Smooth muscle cell (in vitro differentiated cells): ENCODE measurements around the gene SLC8A3. TPM values are rescaled to one million over a fixed set of nuclear protein-coding genes. Genes with fewer than 3 reads are reported as not detected.

Experiments
- DNase-seq: peaks from one replicate; lab custom pipeline; 2025; ENCODE audit not compliant: unreplicated experiment; lab: John Stamatoyannopoulos, UW
- H2AFZ ChIP-seq: fragments of 200-600 bp; sonication (generic); 2 replicates; pipeline ENCODE4 v1.6.0; 2016; ENCODE audit warnings: antibody characterized with exemption, low read depth, mild to moderate bottlenecking
- H3F3A ChIP-seq: fragments of 200-600 bp; sonication (generic); 2 replicates; pipeline ENCODE4 v1.6.0; 2017; ENCODE audit warnings: antibody characterized with exemption, low read depth
- H3K27ac ChIP-seq: fragments of 200-600 bp; sonication (generic); 2 replicates; pipeline ENCODE4 v1.5.1; 2016; ENCODE audit warnings: low read depth, mild to moderate bottlenecking
- H3K27me3 ChIP-seq: fragments of 200-600 bp; sonication (generic); 2 replicates; pipeline ENCODE4 v1.6.1; 2016; ENCODE audit warnings: low read depth, mild to moderate bottlenecking
- H3K36me3 ChIP-seq: fragments of 200-600 bp; sonication (generic); 2 replicates; pipeline ENCODE4 v1.5.1; 2016; ENCODE audit warnings: low read depth
- H3K4me1 ChIP-seq: fragments of 200-600 bp; sonication (generic); 2 replicates; pipeline ENCODE4 v1.5.1; 2016; ENCODE audit warnings: low read depth
- H3K4me2 ChIP-seq: fragments of 200-600 bp; sonication (generic); 2 replicates; pipeline ENCODE4 v1.6.0; 2016; ENCODE audit warnings: mild to moderate bottlenecking
- H3K4me3 ChIP-seq: fragments of 200-600 bp; sonication (generic); 2 replicates; pipeline ENCODE4 v1.5.1; 2016; ENCODE audit warnings: mild to moderate bottlenecking
- H3K79me2 ChIP-seq: fragments of 200-600 bp; sonication (generic); 2 replicates; pipeline ENCODE4 v1.6.0; 2016; ENCODE audit warnings: low read depth, mild to moderate bottlenecking
- H3K9ac ChIP-seq: fragments of 200-600 bp; sonication (generic); 2 replicates; pipeline ENCODE4 v1.6.0; 2016; ENCODE audit warnings: low read depth
- H3K9me3 ChIP-seq: fragments of 200-600 bp; sonication (generic); replicated peaks from 2 replicates; pipeline ENCODE4 v1.5.1; 2016; ENCODE audit warnings: low read depth
- H4K20me1 ChIP-seq: fragments of 200-600 bp; sonication (generic); 2 replicates; pipeline ENCODE4 v1.6.0; 2016; ENCODE audit warnings: low read depth
- CTCF ChIP-seq: fragments of 200-600 bp; sonication (generic); IDR thresholded peaks from 2 replicates; pipeline ENCODE4 v1.5.1; 2017; ENCODE audit warnings: borderline replicate concordance, mild to moderate bottlenecking, antibody characterized with exemption; ENCODE audit not compliant: insufficient read depth, poor library complexity, severe bottlenecking
- WGBS: methylation state at CpG from one replicate; pipeline ENCODE4 v1.1.7; 2016; ENCODE audit warnings: low lambda C conversion rate; 5-methylcytosine and 5-hydroxymethylcytosine counted together
- polyA plus RNA-seq: library from polyadenylated mRNA; unstranded; fragments of >200 nt; fragmentation: Nextera tagmentation; extraction: Ambion mirVana; gene quantifications from 2 replicates; pipeline ENCODE4 v1.2.1, GENCODE V29; 2016
- total RNA-seq: library from RNA; depleted of rRNA; stranded (reverse); fragments of >200 nt; gene quantifications from 2 replicates; pipeline ENCODE4 v1.2.3, GENCODE V29; 2014

SLC8A3 gene
- total and polyA plus RNA-seq, 2 experiments from 2014 or later: not detected

GRCh38 chr14:70045310-70045709, 143.4 kb downstream of the SLC8A3 start:
- 81% methylated on average over 4 of the region's 4 CpGs for WGBS
- Histone ChIP-seq H3F3A (no peaks in the 10 kb centered on the region), H3K27me3 (peaks cover 27% of the 10 kb centered on the region), H3K4me1 (no peaks in the 10 kb centered on the region), H3K4me3 (no peak overlapping the region), H2AFZ (no peak overlapping the region), H3K36me3 (no peaks in the 10 kb centered on the region), H3K9me3 (no peaks in the 10 kb centered on the region), H3K4me2 (no peak overlapping the region), H3K9ac (no peak overlapping the region), H3K79me2 (no peaks in the 10 kb centered on the region), H4K20me1 (no peaks in the 10 kb centered on the region), H3K27ac (no peak overlapping the region)
- no peak for DNase-seq
- TF ChIP-seq CTCF: no peak

- no peaks in the 10 kb centered on the region for H3F3A ChIP-seq
- 87% methylated on average over 2 of the region's 2 CpGs for WGBS
Measured at GRCh38 chr14:70043001-70043400, 145.8 kb downstream of the SLC8A3 start.

GRCh38 chr14:70036665-70037064, 152.1 kb downstream of the SLC8A3 start:
- no peak for TF ChIP-seq CTCF
- H2AFZ ChIP-seq: no peak overlapping the region
- H3K4me1 ChIP-seq: peaks cover 7% of the 10 kb centered on the region
- no peak for DNase-seq
- H3K27me3 ChIP-seq: peaks cover 22% of the 10 kb centered on the region
- H4K20me1 ChIP-seq: no peaks in the 10 kb centered on the region
- no peak overlapping the region for H3K4me2 ChIP-seq
- no peak overlapping the region for H3K4me3 ChIP-seq
- no peak overlapping the region for H3K27ac ChIP-seq
- no peak overlapping the region for H3K9ac ChIP-seq
- no peaks in the 10 kb centered on the region for H3K36me3 ChIP-seq
- H3K9me3 ChIP-seq: no peaks in the 10 kb centered on the region
- no peaks in the 10 kb centered on the region for H3K79me2 ChIP-seq
- no peaks in the 10 kb centered on the region for H3F3A ChIP-seq
- 69% methylated on average over 1 of the region's 1 CpG for WGBS

More at GRCh38 chr14:70043001-70043400, 145.8 kb downstream of the SLC8A3 start:
- no peak overlapping the region for H3K27ac ChIP-seq
- no peaks in the 10 kb centered on the region for H3K4me1 ChIP-seq
- H3K79me2 ChIP-seq: no peaks in the 10 kb centered on the region
- no peak overlapping the region for H3K9ac ChIP-seq
- no peak overlapping the region for H2AFZ ChIP-seq
- H3K4me2 ChIP-seq: no peak overlapping the region
- no peak for DNase-seq
- no peak for TF ChIP-seq CTCF
- no peak overlapping the region for H3K4me3 ChIP-seq
- no peaks in the 10 kb centered on the region for H4K20me1 ChIP-seq
- peaks cover 36% of the 10 kb centered on the region for H3K27me3 ChIP-seq
- no peaks in the 10 kb centered on the region for H3K36me3 ChIP-seq
- H3K9me3 ChIP-seq: no peaks in the 10 kb centered on the region

- no peak for DNase-seq
- no peak for TF ChIP-seq CTCF
- Histone ChIP-seq H3K36me3 (no peaks in the 10 kb centered on the region), H3K79me2 (no peaks in the 10 kb centered on the region), H3K27me3 (peaks cover 7% of the 10 kb centered on the region), H3K4me2 (no peak overlapping the region), H3F3A (no peaks in the 10 kb centered on the region), H2AFZ (no peak overlapping the region), H3K9me3 (no peaks in the 10 kb centered on the region), H4K20me1 (no peaks in the 10 kb centered on the region), H3K27ac (no peak overlapping the region), H3K9ac (no peak overlapping the region), H3K4me3 (no peak overlapping the region), H3K4me1 (peaks cover 7% of the 10 kb centered on the region)
- 93% methylated on average over 3 of the region's 3 CpGs for WGBS
Measured at GRCh38 chr14:70034257-70034656, 154.5 kb downstream of the SLC8A3 start.
